WTC11 (cell line): Measurements from ENCODE around the gene GJA4. TPM values are rescaled to one million over a fixed set of nuclear protein-coding genes. Genes with fewer than 3 reads are reported as not detected.

ENCODE experiments used
- ATAC-seq: fragments of 200-7000 bp; cut with Tn5 transposase; 2 replicates; pipeline ENCODE4 v1.10.0; 2021; ENCODE audit warnings: mild to moderate bottlenecking, moderate library complexity
- CTCF ChIA-PET: fragments of 300-600 bp; sonication (Branson Sonifier 250); formaldehyde crosslinking; loops from one replicate; lab custom pipeline; 2021; ENCODE audit warnings: antibody characterized with exemption; lab: Charles Lee
- POLR2A ChIA-PET: fragments of 350-600 bp; sonication (Branson Sonifier 250); formaldehyde crosslinking; loops from one replicate; lab custom pipeline; 2021; ENCODE audit warnings: antibody characterized with exemption; lab: Charles Lee
- DNase-seq: peaks from one replicate; pipeline ENCODE4 v3.0.0; 2021; ENCODE audit warnings: low spot score
- H3K27ac Mint-ChIP-seq: 2 replicates; pipeline ENCODE4 v1.8.0; 2021; ENCODE audit warnings: mixed read lengths
- H3K27me3 Mint-ChIP-seq: 2 replicates; pipeline ENCODE4 v1.8.0; 2021; ENCODE audit warnings: low read depth, mild to moderate bottlenecking, moderate library complexity, mixed read lengths
- H3K36me3 Mint-ChIP-seq: 2 replicates; pipeline ENCODE4 v1.8.0; 2021; ENCODE audit warnings: mixed read lengths
- H3K4me1 Mint-ChIP-seq: 2 replicates; pipeline ENCODE4 v1.8.0; 2022; ENCODE audit warnings: mixed read lengths
- H3K4me3 Mint-ChIP-seq: 2 replicates; pipeline ENCODE4 v1.8.0; 2021; ENCODE audit warnings: mild to moderate bottlenecking, moderate library complexity, mixed read lengths
- H3K9me3 Mint-ChIP-seq: 2 replicates; pipeline ENCODE4 v1.8.0; 2021; ENCODE audit warnings: mixed read lengths
- ATF6 ChIP-seq: sonication (generic); formaldehyde crosslinking; IDR thresholded peaks from 2 replicates; pipeline ENCODE4 v1.8.1; 2023; ENCODE audit warnings: mild to moderate bottlenecking, missing genetic modification reagents
- CREB1 ChIP-seq: sonication (generic); formaldehyde crosslinking; IDR thresholded peaks from 2 replicates; pipeline ENCODE4 v1.8.0; 2023; ENCODE audit warnings: mild to moderate bottlenecking, missing genetic modification reagents
- MLX ChIP-seq: sonication (generic); formaldehyde crosslinking; IDR thresholded peaks from 2 replicates; pipeline ENCODE4 v1.8.1; 2023; ENCODE audit warnings: mild to moderate bottlenecking, missing genetic modification reagents, moderate library complexity
- NFATC4 ChIP-seq: fragments of 250-450 bp; sonication (Bioruptor Pico); IDR thresholded peaks from 2 replicates; pipeline ENCODE4 v1.9.0; 2021; ENCODE audit warnings: mild to moderate bottlenecking
- NFYB ChIP-seq: sonication (generic); formaldehyde crosslinking; conservative IDR thresholded peaks from 2 replicates; pipeline ENCODE4 v1.8.0; 2022; ENCODE audit warnings: low read depth, missing genetic modification reagents
- NR1H2 ChIP-seq: sonication (generic); formaldehyde crosslinking; IDR thresholded peaks from 2 replicates; pipeline ENCODE4 v1.9.0; 2021; ENCODE audit warnings: mild to moderate bottlenecking, moderate library complexity, missing genetic modification reagents
- NR3C1 ChIP-seq: sonication (generic); formaldehyde crosslinking; conservative IDR thresholded peaks from 2 replicates; pipeline ENCODE4 v1.8.1; 2023; ENCODE audit warnings: low read depth, mild to moderate bottlenecking, missing genetic modification reagents
- OVOL2 ChIP-seq: fragments of 250-450 bp; sonication (Bioruptor Pico); IDR thresholded peaks from 2 replicates; pipeline ENCODE4 v1.9.0; 2021; ENCODE audit warnings: mild to moderate bottlenecking, borderline replicate concordance
- ZBTB21 ChIP-seq: sonication (generic); formaldehyde crosslinking; IDR thresholded peaks from 2 replicates; pipeline ENCODE4 v1.8.1; 2023; ENCODE audit warnings: mild to moderate bottlenecking, missing genetic modification reagents, borderline replicate concordance
- ZNF281 ChIP-seq: sonication (generic); formaldehyde crosslinking; IDR thresholded peaks from 2 replicates; pipeline ENCODE4 v1.8.0; 2023; ENCODE audit warnings: mild to moderate bottlenecking, missing genetic modification reagents
- ZNF532 ChIP-seq: fragments of 250-450 bp; sonication (Bioruptor Pico); IDR thresholded peaks from 2 replicates; pipeline ENCODE4 v1.9.0; 2021; ENCODE audit warnings: mild to moderate bottlenecking, borderline replicate concordance
- ZNF671 ChIP-seq: fragments of 250-450 bp; sonication (Bioruptor Pico); IDR thresholded peaks from 2 replicates; pipeline ENCODE4 v1.8.0; 2021; ENCODE audit warnings: mild to moderate bottlenecking
- total RNA-seq: library from RNA; stranded (reverse); gene quantifications from 3 replicates; pipeline ENCODE4 v1.2.3, GENCODE V29; 2021

GJA4 gene
- total RNA-seq, 1 experiment from 2014 or later: 1.0 TPM

GRCh38 chr1:34745666-34746065, 47.1 kb upstream of the GJA4 start:
- no peaks in the 10 kb centered on the region for H3K36me3 Mint-ChIP-seq
- ATAC-seq (no peak), DNase-seq (no peak)
- POLR2A ChIA-PET: no interaction called here
- peaks cover 8% of the 10 kb centered on the region for H3K27me3 Mint-ChIP-seq
- CTCF ChIA-PET: interaction anchor here (1.2 to 1.4 kb wide), 2 partner anchors 9 to 107 kb away, joined by 3 to 4 read pairs; partner anchors contain the start of gene GJB5
- H3K4me3 Mint-ChIP-seq: no peak overlapping the region
- no peak for TF ChIP-seq MLX (CRISPR knock-in tag)
- no peak for TF ChIP-seq ZNF532 (CRISPR knock-in tag)
- no peak for TF ChIP-seq ZBTB21 (CRISPR knock-in tag)
- no peak for TF ChIP-seq NR1H2
- no peak for TF ChIP-seq NR3C1 (CRISPR knock-in tag)
- no peak for TF ChIP-seq CREB1 (CRISPR knock-in tag)
- no peak for TF ChIP-seq ZNF671 (CRISPR knock-in tag)
- no peak overlapping the region for H3K27ac Mint-ChIP-seq
- peaks cover 15% of the 10 kb centered on the region for H3K4me1 Mint-ChIP-seq
- no peaks in the 10 kb centered on the region for H3K9me3 Mint-ChIP-seq

- H3K27me3 Mint-ChIP-seq: peaks cover 8% of the 10 kb centered on the region
- ChIA-PET CTCF (interaction anchor here (1.2 to 1.4 kb wide), 2 partner anchors 9 to 106 kb away, joined by 3 to 4 read pairs; partner anchors contain the start of gene GJB5), POLR2A (no interaction called here)
- H3K36me3 Mint-ChIP-seq: no peaks in the 10 kb centered on the region
- TF ChIP-seq ZNF671 (CRISPR knock-in tag) (no peak), OVOL2 (no peak), NFATC4 (CRISPR knock-in tag) (no peak), ATF6 (CRISPR knock-in tag) (no peak), NFYB (CRISPR knock-in tag) (no peak), ZNF281 (CRISPR knock-in tag) (no peak)
- no peak overlapping the region for H3K4me3 Mint-ChIP-seq
- H3K4me1 Mint-ChIP-seq: peaks cover 15% of the 10 kb centered on the region
- DNase-seq (no peak), ATAC-seq (no peak)
- no peaks in the 10 kb centered on the region for H3K9me3 Mint-ChIP-seq
- H3K27ac Mint-ChIP-seq: no peak overlapping the region
These were observed 46.7 kb upstream of the GJA4 start for GRCh38 chr1:34746101-34746500.
